ENCODE data around the gene BPI. TPM values are rescaled to one million over a fixed set of nuclear protein-coding genes. Genes with fewer than 3 reads are reported as not detected.

Gene BPI
- total RNA-seq, 1 experiment from 2014 or later, result not detected

- H3K4me3 Mint-ChIP-seq (ENCODE audit: unreplicated experiment), result no peak overlapping the region
- intact Hi-C loops (cut with micrococcal nuclease), result no loop called here
- H3K4me1 Mint-ChIP-seq (ENCODE audit: insufficient read depth, unreplicated experiment), result no peaks in the 10 kb centered on the region
- no peaks in the 10 kb centered on the region for H3K36me3 Mint-ChIP-seq (ENCODE audit: insufficient read depth, unreplicated experiment)
- no peaks in the 10 kb centered on the region for H3K27me3 Mint-ChIP-seq (ENCODE audit: insufficient read depth, unreplicated experiment)
- no peaks in the 10 kb centered on the region for H3K9me3 Mint-ChIP-seq (ENCODE audit: unreplicated experiment)
- BruUV-seq (replicated peaks), result no TSS peak
- CTCF ChIA-PET, result interaction anchor here (0.7 to 1.5 kb wide), 6 partner anchors 9 to 290 kb away, joined by 3 to 6 read pairs (median 4); no protein-coding TSS in a partner anchor
- DNase-seq (ENCODE audit: unreplicated experiment), result no peak
- POLR2A ChIA-PET, result interaction anchor here (1.1 kb wide), 1 partner anchor 9 kb away, joined by 3 read pairs; no protein-coding TSS in a partner anchor
- no peak overlapping the region for H3K27ac Mint-ChIP-seq (ENCODE audit: low read depth, unreplicated experiment)
- no peak for TF ChIP-seq CTCF (IDR thresholded peaks at IDR 0.05; ENCODE audit: unreplicated experiment)
Measured at GRCh38 chr20:38363004-38363747, 59.2 kb downstream of the BPI start.

- no peak overlapping the region for H3K27ac Mint-ChIP-seq (ENCODE audit: low read depth, unreplicated experiment)
- CTCF ChIA-PET, result interaction anchor here (1.0 to 2.6 kb wide), 3 partner anchors 12 to 148 kb away, joined by 3 to 18 read pairs (median 3); no protein-coding TSS in a partner anchor
- DNase-seq (ENCODE audit: unreplicated experiment), result no peak
- BruUV-seq (replicated peaks), result no TSS peak
- no peak overlapping the region for H3K4me3 Mint-ChIP-seq (ENCODE audit: unreplicated experiment)
- no peaks in the 10 kb centered on the region for H3K4me1 Mint-ChIP-seq (ENCODE audit: insufficient read depth, unreplicated experiment)
- no peaks in the 10 kb centered on the region for H3K36me3 Mint-ChIP-seq (ENCODE audit: insufficient read depth, unreplicated experiment)
- H3K9me3 Mint-ChIP-seq (ENCODE audit: unreplicated experiment), result no peaks in the 10 kb centered on the region
- POLR2A ChIA-PET, result interaction anchor here (0.7 to 0.9 kb wide), 2 partner anchors 14 to 75 kb away, joined by 3 read pairs; no protein-coding TSS in a partner anchor
- no peak for TF ChIP-seq CTCF (IDR thresholded peaks at IDR 0.05; ENCODE audit: unreplicated experiment)
- intact Hi-C loops (cut with micrococcal nuclease), result no loop called here
- H3K27me3 Mint-ChIP-seq (ENCODE audit: insufficient read depth, unreplicated experiment), result peaks cover 36% of the 10 kb centered on the region
Measured at GRCh38 chr20:38369389-38369788, 65.4 kb downstream of the BPI start.

- BruUV-seq (replicated peaks), result no TSS peak
- TF ChIP-seq CTCF (IDR thresholded peaks at IDR 0.05; ENCODE audit: unreplicated experiment), result no peak
- Mint-ChIP-seq H3K36me3 (ENCODE audit: insufficient read depth, unreplicated experiment) (no peaks in the 10 kb centered on the region), H3K4me1 (ENCODE audit: insufficient read depth, unreplicated experiment) (no peaks in the 10 kb centered on the region), H3K4me3 (ENCODE audit: unreplicated experiment) (no peak overlapping the region), H3K27me3 (ENCODE audit: insufficient read depth, unreplicated experiment) (peaks cover 49% of the 10 kb centered on the region), H3K9me3 (ENCODE audit: unreplicated experiment) (no peaks in the 10 kb centered on the region), H3K27ac (ENCODE audit: low read depth, unreplicated experiment) (no peak overlapping the region)
- intact Hi-C loops (cut with micrococcal nuclease), result no loop called here
- POLR2A ChIA-PET, result interaction anchor here (0.7 to 1.6 kb wide), 4 partner anchors 9 to 32 kb away, joined by 3 to 5 read pairs (median 3); no protein-coding TSS in a partner anchor
- DNase-seq (ENCODE audit: unreplicated experiment), result no peak
- CTCF ChIA-PET, result interaction anchor here (1.0 to 1.2 kb wide), 4 partner anchors 15 to 150 kb away, joined by 3 to 4 read pairs (median 4); no protein-coding TSS in a partner anchor
Measured at GRCh38 chr20:38372806-38373205, 68.8 kb downstream of the BPI start.

- no peak for TF ChIP-seq CTCF (IDR thresholded peaks at IDR 0.05; ENCODE audit: unreplicated experiment)
- DNase-seq (ENCODE audit: unreplicated experiment), result no peak
- no peaks in the 10 kb centered on the region for H3K36me3 Mint-ChIP-seq (ENCODE audit: insufficient read depth, unreplicated experiment)
- intact Hi-C loops (cut with micrococcal nuclease), result no loop called here
- no peaks in the 10 kb centered on the region for H3K4me1 Mint-ChIP-seq (ENCODE audit: insufficient read depth, unreplicated experiment)
- no TSS peak for BruUV-seq (replicated peaks)
- peaks cover 49% of the 10 kb centered on the region for H3K27me3 Mint-ChIP-seq (ENCODE audit: insufficient read depth, unreplicated experiment)
- no peak overlapping the region for H3K27ac Mint-ChIP-seq (ENCODE audit: low read depth, unreplicated experiment)
- no peak overlapping the region for H3K4me3 Mint-ChIP-seq (ENCODE audit: unreplicated experiment)
- ChIA-PET POLR2A (interaction anchor here (1.1 kb wide), 1 partner anchor 9 kb away, joined by 5 read pairs; no protein-coding TSS in a partner anchor), CTCF (interaction anchor here (0.6 to 1.2 kb wide), 4 partner anchors 17 to 150 kb away, joined by 3 to 4 read pairs (median 4); no protein-coding TSS in a partner anchor)
- no peaks in the 10 kb centered on the region for H3K9me3 Mint-ChIP-seq (ENCODE audit: unreplicated experiment)
Measured at GRCh38 chr20:38373231-38373867, 69.4 kb downstream of the BPI start.
